ENCODE results near the gene SLC35B2.

SLC35B2 gene

GRCh38 chr6:44221961-44222335 is 35.4 kb downstream of the SLC35B2 start:
- no peak for DNase-seq (ENCODE audit: low spot score)

GRCh38 chr6:44221291-44221960 is 35.9 kb downstream of the SLC35B2 start:
- DNase-seq (ENCODE audit: low spot score) = peak; percentile 79

GRCh38 chr6:44220913-44221290 is 36.4 kb downstream of the SLC35B2 start:
- DNase-seq (ENCODE audit: low spot score) = no peak

DNA sequence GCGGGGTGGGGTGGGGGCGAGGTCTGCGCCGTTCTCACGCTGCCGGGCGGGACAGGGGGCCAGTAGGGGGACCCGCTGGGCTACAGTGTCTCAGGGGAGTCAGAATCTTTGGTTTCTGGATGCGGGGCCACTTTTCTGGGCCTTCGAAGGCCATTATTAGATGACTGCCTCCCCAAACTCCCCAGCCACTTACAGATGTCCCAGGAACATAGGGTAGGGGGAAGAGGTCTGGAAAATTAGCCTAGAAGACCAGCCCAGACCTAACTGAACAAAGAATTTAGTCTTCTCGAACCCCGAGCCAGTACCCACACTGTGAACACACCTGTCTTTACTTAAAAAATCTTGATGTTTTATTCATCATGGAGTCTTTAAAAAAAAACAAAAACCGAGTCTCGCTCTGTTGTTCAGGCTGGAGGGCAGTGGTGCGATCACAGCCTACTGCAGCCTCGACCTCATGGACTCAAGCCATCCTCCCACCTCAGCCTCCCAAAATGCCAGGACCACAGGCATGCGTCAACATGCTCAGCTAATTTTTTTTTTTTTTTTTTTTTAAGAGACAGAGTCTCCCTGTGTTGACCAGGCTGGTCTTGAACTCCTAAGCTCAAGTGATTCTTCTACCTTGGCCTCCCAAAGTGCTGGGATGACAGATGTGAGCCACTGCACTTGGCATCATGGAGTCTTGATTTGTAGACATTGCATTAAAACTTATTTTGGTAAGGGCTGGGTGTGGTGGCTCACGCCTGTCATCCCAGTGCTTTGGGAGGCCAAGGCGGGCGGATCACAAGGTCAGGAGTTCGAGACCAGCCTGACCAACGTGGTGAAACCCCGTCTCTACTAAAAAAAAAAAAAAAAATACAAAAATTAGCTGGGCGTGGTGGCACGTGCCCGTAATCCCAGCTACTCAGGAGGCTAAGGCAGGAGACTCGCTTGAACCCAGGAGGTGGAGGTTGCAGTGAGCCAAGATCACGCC is 37.2 kb downstream of the SLC35B2 start:
- no peak for DNase-seq (ENCODE audit: low spot score)

GRCh38 chr6:44219053-44219814 is 38.1 kb downstream of the SLC35B2 start:
- peak; percentile 77 for DNase-seq (ENCODE audit: low spot score)

GRCh38 chr6:44217332-44218143 is 39.8 kb downstream of the SLC35B2 start:
- peak; percentile 58 for DNase-seq (ENCODE audit: low spot score)

GRCh38 chr6:44216677-44217331 is 40.5 kb downstream of the SLC35B2 start, which contains the start of gene MYMX:
TSS of gene MYMX (plus strand) at chr6:44216926. CDS start at chr6:44217472, 546 bp downstream.
- DNase-seq (ENCODE audit: low spot score) = no peak

GRCh38 chr6:44214307-44214706 is 43.0 kb downstream of the SLC35B2 start:
- no peak for DNase-seq (ENCODE audit: low spot score)

DNA sequence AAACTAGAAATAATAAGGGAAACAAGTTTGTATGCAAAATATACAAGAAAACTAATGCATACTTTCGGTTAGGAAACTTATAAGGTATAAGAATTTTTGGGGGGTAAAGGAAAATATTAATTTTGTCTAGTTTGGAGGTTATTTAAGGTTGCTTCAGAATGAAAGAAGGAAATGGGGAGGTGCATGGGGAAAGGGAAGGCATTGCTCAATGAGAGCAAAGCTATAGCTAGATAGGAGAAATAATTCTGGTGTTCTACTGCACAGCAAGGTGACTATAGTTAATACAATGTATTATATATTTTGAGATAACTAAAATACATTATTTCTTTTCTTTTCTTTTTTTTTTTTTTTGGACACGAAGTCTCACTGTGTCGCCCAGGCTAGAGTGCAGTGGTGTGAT is 46.0 kb downstream of the SLC35B2 start:
- no peak for DNase-seq (ENCODE audit: low spot score)

DNA sequence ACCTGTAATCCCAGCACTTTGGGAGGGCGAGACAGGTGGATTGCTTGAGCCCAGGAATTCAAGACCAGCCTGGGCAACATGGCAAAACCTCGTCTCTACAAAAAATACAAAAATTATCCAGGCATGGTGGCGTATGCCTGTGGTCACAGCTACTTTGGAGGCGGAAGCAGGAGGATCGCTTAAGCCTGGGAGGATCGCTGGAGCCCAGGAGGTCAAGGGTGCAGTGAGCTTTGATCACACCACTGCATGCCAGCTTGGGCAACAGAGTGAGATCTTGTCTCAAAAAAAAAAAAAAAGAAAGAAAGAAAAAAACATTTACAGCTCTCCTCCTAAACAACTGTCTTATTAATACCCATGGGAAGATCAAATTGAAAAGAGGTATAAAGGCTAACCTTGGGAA is 49.4 kb downstream of the SLC35B2 start:
- no peak for DNase-seq (ENCODE audit: low spot score)
